Stimulated activated CD4-positive, alpha-beta T cell treated with anti-CD3 and anti-CD28 coated beads, Interleukin-15, amount 100 ng/mL, for 1 hour (primary cell): ENCODE data around the gene RAD51B.

Experiments
- DNase-seq, 2 donors: peaks; one replicate each; pipeline ENCODE4 v3.0.0-alpha.2; 2020; ENCODE audit warnings: low read depth in 1 of 2, low spot score in 1 of 2

RAD51B gene

DNA sequence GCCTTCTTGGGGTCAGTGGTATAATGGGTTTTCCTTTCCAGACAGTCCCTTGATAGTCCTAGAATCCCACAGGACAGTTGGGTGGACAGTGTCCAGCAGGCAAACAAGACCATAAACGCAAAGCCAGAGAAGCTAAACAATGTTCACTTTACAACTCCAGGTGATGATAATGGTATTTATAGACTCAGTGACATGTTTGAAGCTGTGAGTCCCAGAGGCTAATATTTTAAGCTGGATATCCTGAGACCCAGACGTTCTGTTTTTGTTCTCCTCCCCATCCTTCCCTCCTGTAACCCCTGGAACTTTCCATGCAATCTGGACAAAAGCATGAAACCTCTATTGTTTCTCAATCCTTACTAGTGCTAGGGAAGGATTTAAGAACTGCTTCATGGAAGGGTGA is 852.3 kb downstream of the RAD51B start:
- no peak for DNase-seq

DNA sequence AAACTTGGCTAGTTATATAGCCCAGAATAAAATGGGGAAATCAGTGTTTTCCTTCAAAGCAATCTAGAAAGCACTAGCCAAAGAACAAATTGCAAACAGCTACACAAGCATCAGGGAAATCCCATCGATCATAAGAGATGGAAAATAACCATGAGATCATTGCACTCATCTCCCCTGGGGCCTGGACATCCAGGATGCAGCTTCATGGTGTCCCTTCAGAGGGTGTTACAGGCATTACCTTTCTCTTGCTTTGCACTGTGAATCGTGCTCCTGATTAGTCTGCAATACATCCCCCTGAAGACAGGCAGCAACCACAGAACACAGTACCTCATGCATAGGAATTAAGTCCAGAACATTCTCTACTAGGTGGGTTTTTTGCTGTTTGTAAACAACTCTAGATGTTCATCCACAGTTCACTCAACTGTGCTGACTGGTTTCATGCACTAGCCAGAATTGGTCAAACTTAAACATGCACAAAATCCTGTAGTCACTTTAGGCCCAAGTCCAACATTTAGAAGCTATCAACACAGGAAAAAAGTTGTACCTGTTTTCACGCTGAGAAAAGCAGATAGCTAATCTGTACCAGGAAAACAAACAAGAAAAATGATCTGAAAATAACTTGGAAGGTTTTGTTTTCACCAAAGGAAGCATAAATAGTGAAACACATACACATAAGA is 853.2 kb downstream of the RAD51B start:
- DNase-seq = no peak

DNA sequence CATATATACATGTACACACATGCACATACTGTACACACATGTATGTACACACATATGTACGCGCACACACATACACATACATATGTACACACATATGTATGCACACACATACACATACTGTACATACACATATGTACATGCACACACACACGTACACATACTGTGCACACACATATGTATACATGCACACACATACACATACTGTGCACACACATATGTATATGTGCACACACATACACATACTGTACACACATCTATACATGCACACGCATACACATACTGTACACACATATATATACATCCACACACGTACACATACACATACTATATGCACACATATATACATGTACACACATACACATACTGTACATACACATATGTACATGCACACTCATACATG is 853.9 kb downstream of the RAD51B start:
- no peak for DNase-seq

GRCh38 chr14:68674538-68675232 is 855.1 kb downstream of the RAD51B start:
- DNase-seq = no peak

GRCh38 chr14:68675233-68675577 is 855.6 kb downstream of the RAD51B start:
- DNase-seq = no peak

GRCh38 chr14:68676511-68676943 is 856.9 kb downstream of the RAD51B start:
- DNase-seq = no peak

DNA sequence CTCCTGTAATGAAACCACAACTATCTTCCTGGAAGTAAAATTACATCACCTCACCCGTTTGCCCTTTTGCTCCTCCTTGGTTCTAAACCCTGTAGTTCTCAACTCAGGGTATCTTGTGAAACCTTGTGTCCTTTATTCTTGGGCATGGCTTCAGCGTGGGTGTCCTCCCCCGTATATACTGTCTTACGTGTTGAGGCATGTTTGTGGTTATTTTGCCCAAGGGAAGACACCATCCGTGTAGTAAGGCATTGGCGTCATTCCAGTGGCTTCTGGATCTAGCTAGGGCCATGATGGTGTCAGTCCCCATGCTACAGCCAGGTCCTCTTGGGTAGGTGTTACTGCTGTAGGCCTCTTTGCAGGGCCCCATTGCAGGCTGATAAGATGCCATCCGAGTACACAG is 857.9 kb downstream of the RAD51B start:
- DNase-seq = no peak

GRCh38 chr14:68677901-68678300 is 858.3 kb downstream of the RAD51B start:
- no peak for DNase-seq

DNA sequence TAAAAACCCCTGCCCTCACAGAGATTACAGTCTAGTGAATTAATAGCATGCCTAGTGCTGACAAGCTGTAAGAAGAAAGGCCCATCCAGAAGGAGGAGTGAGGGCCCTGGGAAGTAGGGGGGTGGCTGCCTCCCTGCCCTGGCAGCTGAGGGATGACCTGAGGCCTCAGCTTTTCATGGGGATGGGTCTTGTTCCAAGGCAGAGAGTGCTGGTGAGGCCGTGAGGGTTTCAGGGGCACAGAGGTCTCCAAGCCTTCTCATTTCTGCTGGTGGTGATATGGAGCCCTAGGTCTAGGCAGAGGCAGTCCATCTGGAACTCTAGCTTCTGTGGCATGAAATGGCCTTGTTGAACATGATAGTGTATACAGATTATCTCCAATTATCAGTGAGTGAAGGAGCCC is 858.9 kb downstream of the RAD51B start:
- no peak for DNase-seq

GRCh38 chr14:68679301-68679700 is 859.7 kb downstream of the RAD51B start:
- no peak for DNase-seq

GRCh38 chr14:68679746-68680467 is 860.3 kb downstream of the RAD51B start:
- DNase-seq = no peak

DNA sequence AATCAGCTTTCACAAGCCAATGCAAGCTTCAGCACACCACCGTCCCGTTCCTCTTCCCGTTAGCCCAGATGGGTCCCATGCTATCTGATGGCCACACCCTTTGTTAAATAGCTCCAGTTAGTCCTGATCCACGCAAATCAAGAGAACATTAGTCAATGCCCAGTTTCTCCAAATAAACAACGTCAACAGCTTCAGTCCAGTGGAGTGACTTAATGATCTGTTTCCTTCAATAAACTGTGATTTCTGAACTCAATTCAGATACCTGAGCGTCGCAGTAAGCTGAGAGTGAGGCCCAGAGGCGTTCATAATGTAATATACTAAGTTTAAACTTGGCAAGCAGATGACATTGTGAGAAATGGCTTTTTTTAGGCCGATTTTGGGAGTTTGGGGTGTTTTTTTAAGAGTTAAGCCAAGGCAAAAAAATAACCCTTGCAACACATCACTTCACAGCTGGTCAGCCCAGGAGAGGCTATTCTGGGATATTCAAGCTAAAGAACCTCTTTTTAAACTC is 861.0 kb downstream of the RAD51B start:
- no peak for DNase-seq

GRCh38 chr14:68681256-68682011 is 861.9 kb downstream of the RAD51B start:
- no peak for DNase-seq

DNA sequence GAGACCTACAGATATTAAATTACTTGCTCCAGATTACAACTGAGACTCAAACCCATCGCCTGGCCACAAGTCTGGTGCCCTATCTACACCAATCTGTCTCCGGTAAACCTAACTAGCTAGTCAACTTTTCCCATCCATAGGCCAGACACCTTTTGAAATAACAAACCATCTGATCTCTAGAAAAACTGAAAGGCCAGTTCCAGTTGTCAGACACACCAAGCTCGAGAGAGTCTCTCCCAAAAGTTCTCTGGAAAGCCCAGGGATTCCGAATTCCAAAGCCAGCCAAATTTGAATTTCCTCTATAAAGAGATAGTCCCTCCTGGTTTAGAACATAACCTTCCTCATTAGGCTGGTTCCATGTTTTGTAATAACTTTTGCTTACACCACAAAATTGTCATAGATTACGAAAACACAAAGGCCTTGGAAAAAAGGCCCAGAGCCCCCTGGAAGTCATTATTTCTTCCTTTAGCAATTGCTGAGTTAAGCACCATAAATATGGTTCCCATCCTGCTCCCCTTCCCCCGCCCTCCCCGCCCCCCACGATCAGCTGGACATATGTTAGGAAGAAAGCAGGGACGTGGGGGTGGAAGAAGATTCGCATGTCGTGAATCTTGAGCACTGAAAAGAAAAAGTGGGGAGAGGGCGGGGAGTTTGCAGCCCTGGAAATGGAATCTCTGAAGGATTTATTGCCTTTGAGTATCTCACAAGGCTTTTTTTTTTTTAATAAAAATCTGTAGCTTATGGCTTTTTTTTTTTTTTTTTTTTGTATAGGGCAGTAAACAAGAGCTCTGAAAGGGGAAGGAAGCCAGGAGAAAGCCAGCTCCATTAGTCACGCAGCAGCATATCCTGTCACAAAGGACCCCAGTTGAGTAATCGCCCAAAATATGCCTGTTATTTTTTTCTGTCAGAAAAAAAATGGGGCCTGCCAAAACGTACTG is 862.9 kb downstream of the RAD51B start:
- no peak for DNase-seq

- DNase-seq = no peak
Observed at GRCh38 chr14:68683326-68683725, 863.7 kb downstream of the RAD51B start.

- DNase-seq = no peak
Observed at GRCh38 chr14:68684466-68685418, 865.2 kb downstream of the RAD51B start.

- DNase-seq = peak; percentile 50 to 62
Observed at GRCh38 chr14:68685419-68686204, 866.0 kb downstream of the RAD51B start.

- no peak for DNase-seq
Observed at GRCh38 chr14:68686205-68686465, 866.6 kb downstream of the RAD51B start.

DNA sequence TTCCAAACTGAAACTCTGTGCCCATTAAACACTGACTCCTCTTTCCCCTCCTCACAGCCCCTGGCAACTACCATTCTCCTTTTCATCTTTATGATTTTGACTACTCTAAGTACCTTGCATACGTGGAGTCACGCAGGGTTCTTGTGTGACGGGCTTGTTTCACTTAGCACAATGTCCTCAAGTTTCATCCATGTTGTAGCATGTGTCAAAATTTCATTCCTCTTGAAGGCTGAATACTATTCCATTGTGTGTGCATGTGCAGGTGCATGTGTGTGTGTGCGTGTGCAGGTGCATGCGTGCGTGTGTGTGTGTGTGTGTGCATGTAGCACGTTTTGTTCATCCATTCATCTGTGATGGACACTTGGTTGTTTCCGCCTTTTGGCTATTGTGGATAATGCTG is 867.1 kb downstream of the RAD51B start:
- no peak for DNase-seq
